ENCODE results near the gene C22orf15. TPM values are rescaled to one million over a fixed set of nuclear protein-coding genes. Genes with fewer than 3 reads are reported as not detected.

Gene C22orf15
- total RNA-seq, 1 experiment from 2014 or later, result 0.30 TPM

DNA sequence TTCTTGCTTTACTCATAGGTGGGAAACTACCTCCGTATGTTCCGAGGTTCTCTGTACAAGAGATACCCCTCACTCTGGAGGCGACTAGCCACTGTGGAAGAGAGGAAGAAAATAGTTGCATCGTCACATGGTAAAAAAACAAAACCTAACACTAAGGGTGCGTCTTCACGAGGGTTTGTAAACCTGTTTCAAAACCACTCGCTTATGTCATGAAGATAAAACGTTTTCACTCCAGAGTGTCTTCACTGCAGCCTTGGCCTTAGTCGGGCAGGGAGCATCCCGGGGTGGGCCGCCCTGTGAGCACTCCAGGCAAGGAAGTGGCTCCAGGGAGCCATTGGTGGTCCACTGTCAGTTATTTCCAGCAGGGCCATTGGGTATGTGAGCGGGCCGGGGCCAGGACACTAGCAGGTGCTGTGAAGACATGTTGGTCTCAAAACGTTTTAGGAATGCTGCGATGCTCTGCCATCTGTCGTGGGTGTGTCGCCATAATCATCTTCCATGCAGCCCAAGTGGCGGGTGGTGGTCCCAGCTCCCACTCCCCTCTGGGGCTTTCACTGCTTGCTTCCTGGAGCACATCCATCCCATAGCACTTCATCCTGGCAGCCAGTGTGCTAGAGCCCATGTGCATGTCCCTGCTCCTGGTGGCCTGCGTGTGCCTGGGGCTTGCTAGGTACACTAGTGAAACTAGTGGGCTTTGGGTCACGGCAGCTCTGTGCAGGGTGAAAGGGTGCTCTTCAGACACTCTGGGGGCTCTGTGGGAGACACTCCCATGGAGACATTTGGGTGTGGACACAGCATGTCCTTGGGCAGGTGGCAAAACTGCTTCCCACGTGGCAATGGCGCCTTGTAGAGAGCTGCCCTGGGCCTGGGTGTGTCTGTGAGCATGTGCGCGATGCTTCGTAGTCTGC, 29.2 kb downstream of the C22orf15 start:
- H3K36me3 ChIP-seq, result peaks cover 52% of the 10 kb centered on the region
- no peak for DNase-seq
- H3K9me3 ChIP-seq, result no peaks in the 10 kb centered on the region
- no peaks in the 10 kb centered on the region for H3K27me3 ChIP-seq
- H3K4me3 ChIP-seq, result no peak overlapping the region

DNA sequence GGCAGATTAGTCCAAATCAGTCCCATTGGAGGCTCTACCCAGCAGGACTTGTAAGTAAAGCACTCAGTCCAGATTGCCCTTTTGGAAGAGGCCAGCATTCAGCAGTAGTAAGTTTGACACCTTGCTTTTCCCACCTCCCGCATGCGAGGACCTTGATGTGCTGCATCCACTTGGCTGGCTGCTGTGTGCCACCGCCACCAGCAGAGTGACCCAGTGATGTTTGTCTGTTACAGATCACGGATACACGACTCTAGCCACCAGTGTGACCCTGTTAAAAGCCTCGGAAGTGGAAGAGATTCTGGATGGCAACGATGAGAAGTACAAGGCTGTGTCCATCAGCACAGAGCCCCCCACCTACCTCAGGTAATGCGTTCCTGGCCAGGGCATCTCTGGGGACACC, 30.5 kb downstream of the C22orf15 start:
- no peak overlapping the region for H3K4me3 ChIP-seq
- H3K27me3 ChIP-seq, result no peaks in the 10 kb centered on the region
- peaks cover 58% of the 10 kb centered on the region for H3K36me3 ChIP-seq
- no peaks in the 10 kb centered on the region for H3K9me3 ChIP-seq
- DNase-seq, result no peak

DNA sequence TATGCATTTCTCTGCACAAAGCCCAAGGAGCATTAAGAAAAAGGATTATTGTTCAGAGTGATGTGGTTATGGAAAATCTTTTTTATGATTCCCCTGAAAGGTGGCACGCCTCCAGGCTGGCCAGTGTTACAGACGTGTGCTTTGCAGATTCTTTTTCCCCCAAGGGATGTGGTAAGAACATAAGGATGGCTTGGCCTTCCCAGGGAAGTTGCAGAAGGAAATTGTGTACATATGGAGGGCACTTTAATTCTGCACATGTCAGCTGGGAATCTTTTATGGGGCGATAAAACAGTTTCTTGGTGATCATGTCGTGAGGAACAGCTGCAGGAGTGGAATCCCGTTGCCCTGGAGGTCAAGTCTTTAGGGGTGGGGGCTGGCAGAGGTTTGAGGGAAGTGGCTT, 33.7 kb downstream of the C22orf15 start:
- no peak overlapping the region for H3K4me3 ChIP-seq
- peaks cover 53% of the 10 kb centered on the region for H3K36me3 ChIP-seq
- no peaks in the 10 kb centered on the region for H3K9me3 ChIP-seq
- DNase-seq, result no peak
- no peaks in the 10 kb centered on the region for H3K27me3 ChIP-seq

DNA sequence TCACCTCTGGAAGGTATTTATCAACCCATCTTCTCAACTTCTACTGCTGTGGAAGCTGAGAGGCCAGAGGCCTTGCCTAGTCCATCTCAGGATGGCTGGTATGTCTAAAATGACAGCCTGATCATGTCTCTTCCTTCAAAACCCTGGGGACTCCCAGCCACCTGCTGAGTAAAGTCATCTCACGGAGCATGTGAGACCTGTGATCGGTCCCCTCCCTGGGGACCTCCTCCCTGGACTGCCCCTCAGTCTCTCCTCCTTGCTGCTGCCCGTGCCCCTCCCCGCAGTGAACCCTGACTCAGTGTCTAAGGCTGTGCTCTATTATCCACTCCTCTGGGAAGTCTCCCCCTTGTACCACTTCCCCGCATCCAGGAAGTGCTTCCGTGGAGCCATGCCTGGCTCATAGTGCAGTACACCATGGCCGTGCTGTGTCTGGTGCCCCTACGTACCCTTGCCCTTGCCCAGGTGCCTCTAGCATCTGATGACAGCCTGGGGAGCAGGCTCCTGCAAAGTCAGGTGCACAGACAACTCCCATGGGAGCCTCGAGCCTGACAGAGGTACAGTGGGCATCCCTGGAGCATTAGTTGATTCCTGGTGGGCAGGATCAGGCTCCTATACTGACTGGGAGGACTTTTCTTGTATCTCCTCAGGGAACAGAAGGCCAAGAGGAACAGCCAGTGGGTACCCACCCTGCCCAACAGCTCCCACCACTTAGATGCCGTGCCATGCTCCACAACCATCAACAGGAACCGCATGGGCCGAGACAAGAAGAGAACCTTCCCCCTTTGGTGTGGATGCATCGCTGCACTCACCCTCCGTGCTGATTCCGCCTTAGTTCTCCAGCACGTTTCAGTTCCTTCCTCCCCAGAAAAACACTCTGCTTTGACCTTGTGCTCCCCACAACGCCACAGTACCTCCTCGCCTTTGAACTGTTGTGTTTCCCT, 37.8 kb downstream of the C22orf15 start:
- Histone ChIP-seq H3K9me3 (no peaks in the 10 kb centered on the region), H3K36me3 (peaks cover 43% of the 10 kb centered on the region), H3K4me3 (no peak overlapping the region), H3K27me3 (no peaks in the 10 kb centered on the region)
- no peak for DNase-seq

DNA sequence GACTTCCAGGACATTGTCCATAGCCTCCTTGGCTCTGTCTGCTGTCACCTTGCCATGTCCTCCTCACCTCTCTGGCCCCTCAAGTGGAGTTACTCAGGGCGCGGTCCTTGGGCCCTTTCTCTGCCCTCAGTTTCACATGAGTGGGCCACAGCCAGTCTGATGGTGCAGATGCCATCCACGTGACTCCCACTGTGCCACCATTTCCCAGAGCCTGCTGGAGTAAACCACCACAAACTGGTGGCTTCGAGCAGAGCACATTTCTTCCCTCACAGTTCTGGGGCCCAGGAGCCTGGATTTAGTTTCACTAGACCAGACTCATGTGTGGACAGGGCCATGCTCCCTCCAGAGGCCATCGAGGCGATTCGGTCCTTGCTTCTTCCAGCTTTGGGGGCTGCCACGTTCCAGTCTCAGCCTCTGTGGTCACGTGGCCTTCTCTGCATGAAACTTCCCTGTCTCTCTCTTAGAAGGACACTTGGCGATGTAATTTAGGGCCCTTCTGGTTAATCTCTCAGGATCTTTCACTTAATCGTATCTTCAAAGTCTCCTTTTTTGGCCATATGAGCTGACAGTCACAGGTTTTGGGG, 38.5 kb downstream of the C22orf15 start:
- Histone ChIP-seq H3K27me3 (no peaks in the 10 kb centered on the region), H3K4me3 (no peak overlapping the region), H3K36me3 (peaks cover 40% of the 10 kb centered on the region), H3K9me3 (no peaks in the 10 kb centered on the region)
- DNase-seq, result no peak

DNA sequence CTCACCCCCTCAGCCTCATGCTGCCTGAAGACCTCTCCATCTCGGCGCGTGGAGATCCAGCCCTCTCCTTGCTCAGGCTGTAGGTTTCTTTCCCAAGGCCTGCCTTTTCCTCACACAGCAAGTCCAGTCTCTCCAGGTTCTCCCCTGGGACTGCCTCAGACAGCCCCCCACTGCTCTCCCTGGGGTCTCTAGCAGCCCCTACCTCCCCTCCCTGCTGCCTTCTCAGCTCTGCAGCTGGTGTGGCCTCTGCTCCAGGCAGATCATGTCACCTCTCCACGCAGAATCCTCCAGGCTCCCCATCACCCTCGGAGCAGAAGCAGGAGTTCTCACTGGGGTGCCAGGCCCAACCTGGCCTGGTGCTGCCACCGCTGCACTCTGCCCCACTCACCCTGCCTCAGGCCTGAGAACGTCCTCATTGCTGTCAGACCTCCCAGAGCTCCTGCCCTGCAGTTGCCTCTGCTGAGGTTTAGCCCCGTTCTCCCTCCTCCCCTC, 39.1 kb downstream of the C22orf15 start:
- no peak for DNase-seq
- Histone ChIP-seq H3K27me3 (no peaks in the 10 kb centered on the region), H3K36me3 (peaks cover 37% of the 10 kb centered on the region), H3K9me3 (no peaks in the 10 kb centered on the region), H3K4me3 (no peak overlapping the region)

DNA sequence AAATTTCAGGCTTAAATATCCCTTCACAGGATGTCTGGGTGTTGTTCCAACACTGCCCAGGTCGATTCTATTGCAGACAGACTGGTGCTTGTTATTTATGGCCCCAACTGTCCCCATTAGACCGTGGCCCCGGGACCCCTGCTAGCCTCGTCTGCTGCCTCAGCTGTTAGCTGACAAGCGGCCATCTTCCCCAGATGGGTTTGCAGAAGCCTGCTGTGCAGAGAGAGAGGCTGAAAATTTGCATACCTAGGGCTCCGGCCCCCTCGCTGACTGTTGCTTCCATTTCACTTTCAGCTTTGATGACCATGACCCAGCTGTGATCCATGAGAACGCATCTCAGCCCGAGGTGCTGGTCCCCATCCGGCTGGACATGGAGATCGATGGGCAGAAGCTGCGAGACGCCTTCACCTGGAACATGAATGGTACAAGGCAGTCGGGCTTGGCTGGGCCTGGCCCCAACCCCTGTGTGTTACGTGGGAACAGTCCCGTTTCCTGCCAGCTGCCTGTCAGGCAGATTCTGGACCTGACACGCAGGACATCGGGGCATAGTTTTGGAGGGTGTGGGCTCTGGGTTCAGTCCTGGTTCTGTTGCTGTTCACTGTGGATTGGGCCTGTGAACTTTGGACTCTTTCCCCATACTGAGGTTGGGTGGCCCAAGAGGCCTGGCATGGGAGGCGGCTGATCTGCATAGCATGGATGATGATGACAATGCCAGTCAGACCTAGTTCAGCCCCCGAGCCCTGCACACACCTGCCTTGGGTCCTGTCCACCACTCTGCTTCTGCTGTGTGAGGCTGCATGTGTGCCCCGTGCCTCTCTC, 40.4 kb downstream of the C22orf15 start:
- DNase-seq, result no peak
- H3K27me3 ChIP-seq, result no peaks in the 10 kb centered on the region
- no peak overlapping the region for H3K4me3 ChIP-seq
- no peaks in the 10 kb centered on the region for H3K9me3 ChIP-seq
- peaks cover 32% of the 10 kb centered on the region for H3K36me3 ChIP-seq

DNA sequence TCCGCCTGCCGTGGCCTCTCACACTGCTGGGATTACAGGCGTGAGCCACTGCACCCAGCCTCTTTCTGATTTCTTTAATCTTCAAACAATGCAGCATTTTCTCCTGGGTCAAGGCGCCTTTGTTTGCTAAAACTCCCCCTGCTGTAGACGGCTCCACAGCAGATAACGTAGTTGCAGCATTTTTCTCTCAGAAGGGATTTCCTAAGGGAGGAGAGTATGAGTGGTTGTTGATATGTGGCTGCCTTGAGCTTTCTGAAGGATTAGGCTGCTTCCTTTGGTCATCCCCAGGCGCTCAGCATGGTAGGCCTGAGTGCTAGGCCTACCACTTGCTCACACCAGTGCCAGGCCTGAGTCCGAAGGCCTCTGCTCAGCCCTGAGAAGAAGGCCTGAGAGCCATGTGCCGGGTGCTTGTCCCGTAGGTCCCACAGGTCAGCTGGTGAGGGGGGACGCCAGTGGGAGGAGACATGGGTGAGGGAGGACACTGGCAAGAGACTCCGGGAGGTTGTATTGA, 42.0 kb downstream of the C22orf15 start:
- Histone ChIP-seq H3K4me3 (no peak overlapping the region), H3K9me3 (no peaks in the 10 kb centered on the region), H3K27me3 (no peaks in the 10 kb centered on the region), H3K36me3 (peaks cover 28% of the 10 kb centered on the region)
- no peak for DNase-seq

DNA sequence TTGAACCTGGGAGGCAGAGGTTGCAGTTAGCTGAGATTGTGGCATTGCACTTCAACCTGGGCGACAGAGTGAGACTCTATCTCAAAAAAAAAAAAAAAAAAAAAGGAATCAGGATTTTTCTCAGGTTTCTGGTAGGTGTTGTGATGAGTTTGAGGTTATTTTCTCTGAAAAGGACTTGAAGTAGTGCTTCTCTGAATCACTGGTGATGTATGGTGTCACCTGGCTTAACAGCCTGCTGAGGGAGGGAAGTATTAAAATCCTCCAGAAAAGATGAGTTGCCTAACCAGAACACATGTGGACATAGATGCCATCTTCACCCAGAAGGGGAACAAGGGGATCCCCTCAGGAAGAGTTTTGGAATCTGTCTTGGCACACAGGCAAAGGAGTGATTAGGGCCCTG, 44.0 kb downstream of the C22orf15 start:
- Histone ChIP-seq H3K9me3 (no peaks in the 10 kb centered on the region), H3K27me3 (no peaks in the 10 kb centered on the region), H3K4me3 (no peak overlapping the region), H3K36me3 (peaks cover 31% of the 10 kb centered on the region)
- no peak for DNase-seq

DNA sequence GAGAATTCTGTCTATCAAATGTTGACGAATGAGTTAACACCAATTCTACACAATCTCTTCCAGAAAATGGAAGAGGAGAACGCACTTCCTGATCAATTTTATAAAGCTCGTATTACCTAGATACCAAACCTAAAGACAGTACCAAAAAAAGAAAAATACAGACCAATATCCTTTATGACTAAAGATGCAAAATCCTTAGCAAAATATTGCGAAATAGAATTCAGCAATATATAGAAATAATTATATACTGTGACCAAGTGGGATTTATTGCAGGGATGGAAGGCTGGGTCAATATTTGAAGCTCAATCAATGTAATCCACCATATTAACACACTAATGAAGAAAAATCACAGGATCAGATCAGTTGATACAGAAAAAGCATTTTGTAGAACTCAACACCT, 49.6 kb downstream of the C22orf15 start:
- Histone ChIP-seq H3K9me3 (no peaks in the 10 kb centered on the region), H3K36me3 (peaks cover 24% of the 10 kb centered on the region), H3K4me3 (no peak overlapping the region), H3K27me3 (no peaks in the 10 kb centered on the region)
- DNase-seq, result no peak

Other genes with a start within 250 kb of the C22orf15 start
- not detected in 2 replicates for gene IGLL1, start 182.7 kb upstream of the C22orf15 start, total RNA-seq (2014; rRNA removed; shearing (Covaris generic); ENCODE audit: low replicate concordance)
- gene DRICH1, start 130.7 kb upstream of the C22orf15 start, total RNA-seq (2014; rRNA removed; shearing (Covaris generic); ENCODE audit: low replicate concordance), result not detected in 2 replicates
- not detected in 2 replicates for gene RGL4, start 72.0 kb upstream of the C22orf15 start, total RNA-seq (2014; rRNA removed; shearing (Covaris generic); ENCODE audit: low replicate concordance)
- 2.4 and 3.9 TPM in 2 replicates for gene ZNF70, start 11.9 kb upstream of the C22orf15 start, total RNA-seq (2014; rRNA removed; shearing (Covaris generic); ENCODE audit: low replicate concordance)
- not detected in 2 replicates for gene VPREB3, start 8.6 kb upstream of the C22orf15 start, total RNA-seq (2014; rRNA removed; shearing (Covaris generic); ENCODE audit: low replicate concordance)
- gene CHCHD10, start 5.0 kb downstream of the C22orf15 start, total RNA-seq (2014; rRNA removed; shearing (Covaris generic); ENCODE audit: low replicate concordance), result 0.26 TPM in 1 of 2 replicates, not detected in the other
- gene MMP11, start 9.9 kb downstream of the C22orf15 start, total RNA-seq (2014; rRNA removed; shearing (Covaris generic); ENCODE audit: low replicate concordance), result 2.0 and 4.9 TPM in 2 replicates
- 70.8 and 109 TPM in 2 replicates for gene SMARCB1, start 24.0 kb downstream of the C22orf15 start, total RNA-seq (2014; rRNA removed; shearing (Covaris generic); ENCODE audit: low replicate concordance)
- gene DERL3, start 76.0 kb downstream of the C22orf15 start, total RNA-seq (2014; rRNA removed; shearing (Covaris generic); ENCODE audit: low replicate concordance), result 0.42 and 0.72 TPM in 2 replicates
- gene SLC2A11, start 94.9 kb downstream of the C22orf15 start, total RNA-seq (2014; rRNA removed; shearing (Covaris generic); ENCODE audit: low replicate concordance), result 0.27 and 0.30 TPM in 2 replicates
- 527 and 1,011 TPM in 2 replicates for gene MIF, start 131.4 kb downstream of the C22orf15 start, total RNA-seq (2014; rRNA removed; shearing (Covaris generic); ENCODE audit: low replicate concordance)
- gene GSTT2B, start 198.2 kb downstream of the C22orf15 start, total RNA-seq (2014; rRNA removed; shearing (Covaris generic); ENCODE audit: low replicate concordance), result 23.8 and 23.9 TPM in 2 replicates
- gene DDTL, start 203.9 kb downstream of the C22orf15 start, total RNA-seq (2014; rRNA removed; shearing (Covaris generic); ENCODE audit: low replicate concordance), result 4.7 and 6.6 TPM in 2 replicates
- gene DDT, start 211.5 kb downstream of the C22orf15 start, total RNA-seq (2014; rRNA removed; shearing (Covaris generic); ENCODE audit: low replicate concordance), result 64.9 and 160 TPM in 2 replicates
- 0.30 and 1.6 TPM in 2 replicates for gene GSTT2, start 217.1 kb downstream of the C22orf15 start, total RNA-seq (2014; rRNA removed; shearing (Covaris generic); ENCODE audit: low replicate concordance)
- not detected in 2 replicates for gene GSTT4, start 242.5 kb downstream of the C22orf15 start, total RNA-seq (2014; rRNA removed; shearing (Covaris generic); ENCODE audit: low replicate concordance)
- gene CABIN1, start 248.3 kb downstream of the C22orf15 start, total RNA-seq (2014; rRNA removed; shearing (Covaris generic); ENCODE audit: low replicate concordance), result 16.3 and 25.1 TPM in 2 replicates